CD4-positive, alpha-beta T cell treated with Interleukin-10 for 1 hour (primary cell): ENCODE measurements around the gene PCGF3.
"Not testable (repeated sequence)": the region's sequence is repeated elsewhere in the genome, so short reads cannot be mapped to it uniquely, and the experiment has no call there.

Source experiments
- DNase-seq: peaks from one replicate; pipeline ENCODE4 v3.0.0-alpha.2; 2020

PCGF3 gene

GRCh38 chr4:705278-706082, at the start of gene PCGF3:
PCGF3 (plus strand) TSS chr4:705832; CDS start chr4:733681, 27,849 bp downstream.
- DNase-seq: peak; percentile 96

- DNase-seq: no peak
These were observed 48.9 kb upstream of the PCGF3 start for GRCh38 chr4:656436-657337.

- DNase-seq: no peak
These were observed 48.2 kb upstream of the PCGF3 start for GRCh38 chr4:657338-657833.

- no peak for DNase-seq
These were observed 47.6 kb upstream of the PCGF3 start for GRCh38 chr4:657834-658667.

- no peak for DNase-seq
These were observed 46.7 kb upstream of the PCGF3 start for GRCh38 chr4:658681-659667.

GRCh38 chr4:659851-660250, 45.8 kb upstream of the PCGF3 start:
- DNase-seq: no peak

GRCh38 chr4:660401-660800, 45.2 kb upstream of the PCGF3 start:
- DNase-seq: no peak

GRCh38 chr4:661231-661630, 44.4 kb upstream of the PCGF3 start:
- no peak for DNase-seq

- no peak for DNase-seq
These were observed 43.5 kb upstream of the PCGF3 start for GRCh38 chr4:661881-662761.

- DNase-seq: no peak
These were observed 42.6 kb upstream of the PCGF3 start for GRCh38 chr4:663046-663437.

- DNase-seq: peak; percentile 82
These were observed 41.9 kb upstream of the PCGF3 start for GRCh38 chr4:663438-664428.

GRCh38 chr4:664713-665231, 40.9 kb upstream of the PCGF3 start:
- DNase-seq: no peak

- DNase-seq: no peak
These were observed 40.3 kb upstream of the PCGF3 start for GRCh38 chr4:665381-665750.

GRCh38 chr4:665751-666435, 39.7 kb upstream of the PCGF3 start:
- no peak for DNase-seq

GRCh38 chr4:666436-666810, 39.2 kb upstream of the PCGF3 start:
- no peak for DNase-seq

GRCh38 chr4:666822-667544, 38.6 kb upstream of the PCGF3 start:
- no peak for DNase-seq

GRCh38 chr4:667545-667925, 38.1 kb upstream of the PCGF3 start:
- no peak for DNase-seq

- DNase-seq: not testable (repeated sequence)
These were observed 37.4 kb upstream of the PCGF3 start for GRCh38 chr4:668219-668618.
